Neural progenitor cell (in vitro differentiated cells): ENCODE measurements around the gene DENND2A. TPM values are rescaled to one million over a fixed set of nuclear protein-coding genes. Genes with fewer than 3 reads are reported as not detected.

Experiments used
- DNase-seq: peaks from one replicate; pipeline ENCODE4 v3.0.0-alpha.2; 2016; ENCODE audit warnings: low spot score
- H2AFZ ChIP-seq: fragments of 200-600 bp; sonication (generic); replicated peaks from 2 replicates; pipeline ENCODE4 v1.6.1; 2016; ENCODE audit warnings: antibody characterized with exemption
- H3F3A ChIP-seq: fragments of 200-600 bp; sonication (generic); 2 replicates; pipeline ENCODE4 v1.6.1; 2016; ENCODE audit warnings: antibody characterized with exemption, low read depth
- H3K27ac ChIP-seq: fragments of 200-600 bp; sonication (generic); 2 replicates; pipeline ENCODE4 v1.5.1; 2016; ENCODE audit warnings: mild to moderate bottlenecking
- H3K27me3 ChIP-seq: fragments of 200-600 bp; sonication (generic); 2 replicates; pipeline ENCODE4 v1.6.1; 2016; ENCODE audit warnings: mild to moderate bottlenecking, moderate library complexity
- H3K36me3 ChIP-seq: fragments of 200-600 bp; sonication (generic); 2 replicates; pipeline ENCODE4 v1.5.1; 2016
- H3K4me1 ChIP-seq: fragments of 200-600 bp; sonication (generic); 2 replicates; pipeline ENCODE4 v1.6.1; 2016; ENCODE audit warnings: mixed run types
- H3K4me2 ChIP-seq: fragments of 200-600 bp; sonication (generic); 2 replicates; pipeline ENCODE4 v1.6.1; 2016
- H3K4me3 ChIP-seq: fragments of 200-600 bp; sonication (generic); 2 replicates; pipeline ENCODE4 v1.5.1; 2016
- H3K79me2 ChIP-seq: fragments of 200-600 bp; sonication (generic); 2 replicates; pipeline ENCODE4 v1.6.1; 2016; ENCODE audit warnings: low read depth
- H3K9ac ChIP-seq: fragments of 200-600 bp; sonication (generic); 2 replicates; pipeline ENCODE4 v1.6.1; 2016
- H3K9me3 ChIP-seq: fragments of 200-600 bp; sonication (generic); 2 replicates; pipeline ENCODE4 v1.5.1; 2016; ENCODE audit warnings: low read depth
- H4K20me1 ChIP-seq: fragments of 200-600 bp; sonication (generic); 2 replicates; pipeline ENCODE4 v1.6.1; 2016; ENCODE audit warnings: low read depth
- H3K27ac Mint-ChIP-seq: 3 replicates; pipeline ENCODE4 v1.8.0; 2021; ENCODE audit warnings: mixed read lengths
- H3K27me3 Mint-ChIP-seq: 2 replicates; pipeline ENCODE4 v1.8.0; 2022; ENCODE audit warnings: low read depth, mild to moderate bottlenecking, inconsistent platforms, moderate library complexity, mixed read lengths; ENCODE audit not compliant: insufficient read depth
- H3K36me3 Mint-ChIP-seq: 3 replicates; pipeline ENCODE4 v1.8.0; 2021; ENCODE audit warnings: mixed read lengths
- H3K4me1 Mint-ChIP-seq: 3 replicates; pipeline ENCODE4 v1.8.0; 2021; ENCODE audit warnings: mixed read lengths
- H3K4me3 Mint-ChIP-seq: 3 replicates; pipeline ENCODE4 v1.8.0; 2021; ENCODE audit warnings: mild to moderate bottlenecking, moderate library complexity, mixed read lengths
- H3K9me3 Mint-ChIP-seq: 3 replicates; pipeline ENCODE4 v1.8.0; 2020; ENCODE audit warnings: mixed read lengths
- EZH2 ChIP-seq: fragments of 200-600 bp; sonication (generic); IDR thresholded peaks from 2 replicates; pipeline ENCODE4 v1.6.1; 2017; ENCODE audit warnings: antibody characterized with exemption, mild to moderate bottlenecking, moderate library complexity
- EZH2phosphoT487 ChIP-seq: fragments of 200-600 bp; sonication (generic); IDR thresholded peaks from 2 replicates; pipeline ENCODE4 v1.6.1; 2017; ENCODE audit warnings: antibody characterized with exemption
- total RNA-seq: library from RNA; depleted of rRNA; stranded (reverse); fragments of >200 nt; gene quantifications from 2 replicates; pipeline ENCODE4 v1.2.3, GENCODE V29; 2015; ENCODE audit warnings: low replicate concordance
- TF ChIP-seq, protein P1 (sequence below): fragments of 200-600 bp; sonication (generic); IDR thresholded peaks from 2 replicates; pipeline ENCODE4 v1.5.1; 2017; ENCODE audit warnings: antibody characterized with exemption, mild to moderate bottlenecking

DENND2A gene
- total RNA-seq, 1 donor from 2014 or later: 27.0 TPM

DNA sequence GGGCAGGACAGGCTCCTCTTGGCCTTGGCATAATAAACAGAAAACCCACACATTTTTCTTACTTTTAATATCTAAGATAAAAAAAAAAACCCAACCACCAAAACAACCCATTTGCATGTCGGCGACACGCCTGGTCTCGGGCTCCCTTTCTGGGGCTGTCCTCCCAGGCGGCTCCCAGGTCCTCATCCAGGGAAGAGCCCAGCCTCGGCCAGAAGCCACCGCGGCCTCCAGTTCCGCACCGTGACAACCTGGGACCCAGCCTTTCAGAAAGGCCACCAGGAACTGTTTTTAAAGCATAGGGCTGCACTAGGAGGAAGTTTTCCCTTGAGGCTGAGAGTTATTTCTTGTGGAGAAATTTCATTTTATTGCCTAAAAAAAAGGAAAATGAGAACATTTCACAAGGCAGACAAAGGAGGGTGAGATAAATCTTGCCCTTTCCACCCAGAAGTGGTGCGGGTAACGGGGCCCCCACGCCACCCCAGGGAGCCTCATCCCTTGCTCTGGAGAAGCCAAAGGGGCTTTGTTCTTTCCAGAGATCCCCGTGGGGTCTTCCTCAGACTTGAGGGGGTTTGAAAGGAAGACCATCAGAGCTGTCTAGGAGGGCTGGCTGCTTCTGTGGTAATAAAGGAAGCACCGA, 122.1 kb downstream of the DENND2A start:
- no peak overlapping the region for H3K9ac ChIP-seq

DNA sequence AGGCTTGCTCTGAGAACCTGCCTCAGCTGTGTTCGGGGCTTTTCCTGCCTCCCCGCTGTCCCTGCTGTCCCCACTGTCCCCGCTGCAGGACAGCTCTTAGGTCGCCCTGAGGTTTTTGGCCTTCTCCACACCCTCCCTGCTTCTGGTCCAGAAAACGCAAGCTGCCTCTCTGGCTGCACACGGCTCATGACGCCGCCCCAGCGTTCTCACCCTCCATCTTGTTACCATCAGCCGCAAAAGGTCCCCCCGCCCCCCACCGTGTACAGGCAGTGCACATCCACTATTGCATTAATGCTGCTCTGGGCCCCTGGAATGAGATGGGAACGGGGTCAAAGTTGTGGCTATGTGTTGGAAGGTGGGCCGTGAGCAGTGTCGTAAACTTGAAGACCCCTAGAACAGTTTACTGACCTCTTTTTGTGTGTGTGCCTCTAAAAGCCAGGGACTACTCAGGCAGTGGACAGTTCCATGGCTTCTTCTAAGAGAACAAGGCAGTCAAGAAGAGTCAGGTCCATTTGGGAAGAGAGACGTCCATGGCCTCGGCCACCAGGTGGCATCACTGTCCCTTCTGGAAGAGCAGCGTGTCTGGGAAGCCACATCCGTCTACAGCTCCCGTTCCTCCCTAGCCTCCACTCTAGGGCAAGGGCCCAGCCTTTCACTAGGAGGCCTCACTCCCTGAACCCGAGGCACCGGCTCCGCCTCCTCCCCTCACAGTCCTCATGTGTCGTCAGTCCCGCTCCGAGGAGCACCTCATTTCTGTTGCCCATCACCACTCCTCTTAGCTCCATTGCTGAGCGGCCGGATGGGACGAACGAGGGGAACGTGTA, 122.9 kb downstream of the DENND2A start:
- Histone ChIP-seq H3K4me3 (no peak overlapping the region), H3K4me2 (no peak overlapping the region), H3K27ac (no peak overlapping the region), H3K27me3 (no peaks in the 10 kb centered on the region), H4K20me1 (no peaks in the 10 kb centered on the region), H3K36me3 (no peaks in the 10 kb centered on the region), H3K4me1 (peaks cover 16% of the 10 kb centered on the region), H3F3A (peaks cover 20% of the 10 kb centered on the region), H3K9me3 (no peaks in the 10 kb centered on the region), H3K9ac (no peak overlapping the region), H3K79me2 (no peaks in the 10 kb centered on the region), H2AFZ (no peak overlapping the region)
- Mint-ChIP-seq H3K36me3 (peaks cover 13% of the 10 kb centered on the region), H3K9me3 (no peaks in the 10 kb centered on the region), H3K27me3 (peaks cover 4% of the 10 kb centered on the region), H3K27ac (peak overlapping the region; percentile 86), H3K4me3 (peak overlapping the region; percentile 24), H3K4me1 (peaks cover 13% of the 10 kb centered on the region)
- DNase-seq: peak; percentile 94
- TF ChIP-seq, protein P1, sequence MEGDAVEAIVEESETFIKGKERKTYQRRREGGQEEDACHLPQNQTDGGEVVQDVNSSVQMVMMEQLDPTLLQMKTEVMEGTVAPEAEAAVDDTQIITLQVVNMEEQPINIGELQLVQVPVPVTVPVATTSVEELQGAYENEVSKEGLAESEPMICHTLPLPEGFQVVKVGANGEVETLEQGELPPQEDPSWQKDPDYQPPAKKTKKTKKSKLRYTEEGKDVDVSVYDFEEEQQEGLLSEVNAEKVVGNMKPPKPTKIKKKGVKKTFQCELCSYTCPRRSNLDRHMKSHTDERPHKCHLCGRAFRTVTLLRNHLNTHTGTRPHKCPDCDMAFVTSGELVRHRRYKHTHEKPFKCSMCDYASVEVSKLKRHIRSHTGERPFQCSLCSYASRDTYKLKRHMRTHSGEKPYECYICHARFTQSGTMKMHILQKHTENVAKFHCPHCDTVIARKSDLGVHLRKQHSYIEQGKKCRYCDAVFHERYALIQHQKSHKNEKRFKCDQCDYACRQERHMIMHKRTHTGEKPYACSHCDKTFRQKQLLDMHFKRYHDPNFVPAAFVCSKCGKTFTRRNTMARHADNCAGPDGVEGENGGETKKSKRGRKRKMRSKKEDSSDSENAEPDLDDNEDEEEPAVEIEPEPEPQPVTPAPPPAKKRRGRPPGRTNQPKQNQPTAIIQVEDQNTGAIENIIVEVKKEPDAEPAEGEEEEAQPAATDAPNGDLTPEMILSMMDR: peak; percentile 81
- no peak for TF ChIP-seq EZH2phosphoT487

More for the DNA sequence above, 122.1 kb downstream of the DENND2A start:
- Histone ChIP-seq H3K4me2 (peak overlapping the region; percentile 17), H3K4me1 (peaks cover 16% of the 10 kb centered on the region), H3K36me3 (no peaks in the 10 kb centered on the region), H3K27me3 (no peaks in the 10 kb centered on the region), H4K20me1 (no peaks in the 10 kb centered on the region), H3K9me3 (no peaks in the 10 kb centered on the region), H3K27ac (peak overlapping the region; percentile 43), H3F3A (peaks cover 20% of the 10 kb centered on the region), H2AFZ (no peak overlapping the region), H3K4me3 (no peak overlapping the region), H3K79me2 (no peaks in the 10 kb centered on the region)
- TF ChIP-seq, protein P1: no peak
- TF ChIP-seq EZH2phosphoT487 (no peak), EZH2 (no peak)
- peak overlapping the region; percentile 24 for H3K4me3 Mint-ChIP-seq
- H3K4me1 Mint-ChIP-seq: peaks cover 13% of the 10 kb centered on the region
- peak overlapping the region; percentile 86 for H3K27ac Mint-ChIP-seq
- H3K36me3 Mint-ChIP-seq: peaks cover 17% of the 10 kb centered on the region
- peaks cover 4% of the 10 kb centered on the region for H3K27me3 Mint-ChIP-seq
- H3K9me3 Mint-ChIP-seq: no peaks in the 10 kb centered on the region
- DNase-seq: peak; percentile 33

DNA sequence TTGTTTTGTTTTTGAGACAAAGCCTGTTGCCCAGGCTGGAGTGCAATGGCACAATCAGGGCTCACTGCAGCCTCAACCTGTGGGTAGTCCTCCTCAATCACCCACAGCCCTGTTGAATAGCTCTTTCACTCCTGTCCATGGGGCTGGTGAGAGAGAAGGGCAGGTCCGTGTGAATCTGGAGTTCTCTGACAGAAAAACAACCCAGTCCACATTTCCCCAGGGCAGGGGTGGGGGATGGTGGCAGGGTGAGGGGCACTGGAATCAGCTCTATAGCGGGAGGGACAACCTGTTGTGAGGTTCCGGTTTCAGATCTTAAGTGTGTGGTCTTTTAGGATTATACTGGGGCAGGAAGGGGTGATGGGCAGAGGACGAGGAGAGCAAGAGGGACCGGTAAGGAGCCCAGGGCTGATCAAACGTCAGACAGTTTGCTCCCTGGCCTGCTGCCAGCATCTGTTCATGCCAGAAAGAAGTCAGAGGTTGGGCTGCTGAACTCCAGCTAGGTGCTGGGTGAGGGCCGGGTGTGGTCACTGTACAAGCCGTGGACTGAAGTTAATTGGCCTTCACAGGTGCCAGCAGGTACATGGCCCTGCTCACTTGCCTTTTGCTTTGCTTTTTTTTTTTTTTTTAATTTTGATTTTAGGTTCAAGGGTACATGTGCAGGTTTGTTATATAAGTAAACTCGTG, 128.2 kb downstream of the DENND2A start:
- Mint-ChIP-seq H3K36me3 (peaks cover under 1% of the 10 kb centered on the region), H3K4me1 (peaks cover 4% of the 10 kb centered on the region), H3K27me3 (peaks cover under 1% of the 10 kb centered on the region), H3K9me3 (no peaks in the 10 kb centered on the region), H3K4me3 (no peak overlapping the region), H3K27ac (peak overlapping the region; percentile 74)
- Histone ChIP-seq H2AFZ (peak overlapping the region; percentile 80), H3K9ac (no peak overlapping the region), H3K4me3 (no peak overlapping the region), H3F3A (peaks cover 3% of the 10 kb centered on the region), H3K9me3 (no peaks in the 10 kb centered on the region), H3K4me2 (no peak overlapping the region), H3K27ac (no peak overlapping the region), H3K79me2 (no peaks in the 10 kb centered on the region), H3K4me1 (no peaks in the 10 kb centered on the region), H3K36me3 (no peaks in the 10 kb centered on the region), H4K20me1 (no peaks in the 10 kb centered on the region), H3K27me3 (no peaks in the 10 kb centered on the region)
- no peak for DNase-seq
- TF ChIP-seq, protein P1: no peak
- TF ChIP-seq EZH2 (no peak), EZH2phosphoT487 (no peak)
